Activated T-cell treated with anti-CD3 and anti-CD28 coated beads, Interleukin-2, amount 50 U/mL, for 24 hours (primary cell): ENCODE measurements around the gene HID1.
A peak's percentile ranks its signal among the peaks of the same experiment; 100 is the strongest.
"Not testable (repeated sequence)": the region's sequence is repeated elsewhere in the genome, so short reads cannot be mapped to it uniquely, and the experiment has no call there.

Experiments used
- DNase-seq: peaks from one replicate; pipeline ENCODE4 v3.0.0-alpha.2; 2020
- H3K27ac Mint-ChIP-seq: 2 replicates; pipeline ENCODE4 v1.8.0; 2020; ENCODE audit warnings: mild to moderate bottlenecking, mixed read lengths
- H3K27me3 Mint-ChIP-seq: 2 replicates; pipeline ENCODE4 v1.8.0; 2020; ENCODE audit warnings: mixed read lengths
- H3K36me3 Mint-ChIP-seq: 2 replicates; pipeline ENCODE4 v1.8.0; 2020; ENCODE audit warnings: low read depth, mixed read lengths
- H3K4me1 Mint-ChIP-seq: 2 replicates; pipeline ENCODE4 v1.8.0; 2020; ENCODE audit warnings: low read depth, mixed read lengths
- H3K4me3 Mint-ChIP-seq: 2 replicates; pipeline ENCODE4 v1.8.0; 2020; ENCODE audit warnings: mild to moderate bottlenecking, moderate library complexity, mixed read lengths
- H3K9me3 Mint-ChIP-seq: 2 replicates; pipeline ENCODE4 v1.8.0; 2020; ENCODE audit warnings: mixed read lengths

Gene HID1

GRCh38 chr17:74986206-74986576 lies 13.6 kb upstream of the HID1 start:
- peaks cover 26% of the 10 kb centered on the region for H3K4me1 Mint-ChIP-seq
- H3K27ac Mint-ChIP-seq = no peak overlapping the region
- no peaks in the 10 kb centered on the region for H3K9me3 Mint-ChIP-seq
- no peak for DNase-seq
- no peaks in the 10 kb centered on the region for H3K36me3 Mint-ChIP-seq
- no peak overlapping the region for H3K4me3 Mint-ChIP-seq
- peaks cover 28% of the 10 kb centered on the region for H3K27me3 Mint-ChIP-seq

- H3K4me3 Mint-ChIP-seq = peak overlapping the region; percentile 79
- H3K9me3 Mint-ChIP-seq, H3K27ac Mint-ChIP-seq, DNase-seq, H3K36me3 Mint-ChIP-seq: not testable (repeated sequence)
- H3K4me1 Mint-ChIP-seq = peaks cover 25% of the 10 kb centered on the region
- H3K27me3 Mint-ChIP-seq = peaks cover 20% of the 10 kb centered on the region
Measured at GRCh38 chr17:74982663-74983313, 10.2 kb upstream of the HID1 start.

DNA sequence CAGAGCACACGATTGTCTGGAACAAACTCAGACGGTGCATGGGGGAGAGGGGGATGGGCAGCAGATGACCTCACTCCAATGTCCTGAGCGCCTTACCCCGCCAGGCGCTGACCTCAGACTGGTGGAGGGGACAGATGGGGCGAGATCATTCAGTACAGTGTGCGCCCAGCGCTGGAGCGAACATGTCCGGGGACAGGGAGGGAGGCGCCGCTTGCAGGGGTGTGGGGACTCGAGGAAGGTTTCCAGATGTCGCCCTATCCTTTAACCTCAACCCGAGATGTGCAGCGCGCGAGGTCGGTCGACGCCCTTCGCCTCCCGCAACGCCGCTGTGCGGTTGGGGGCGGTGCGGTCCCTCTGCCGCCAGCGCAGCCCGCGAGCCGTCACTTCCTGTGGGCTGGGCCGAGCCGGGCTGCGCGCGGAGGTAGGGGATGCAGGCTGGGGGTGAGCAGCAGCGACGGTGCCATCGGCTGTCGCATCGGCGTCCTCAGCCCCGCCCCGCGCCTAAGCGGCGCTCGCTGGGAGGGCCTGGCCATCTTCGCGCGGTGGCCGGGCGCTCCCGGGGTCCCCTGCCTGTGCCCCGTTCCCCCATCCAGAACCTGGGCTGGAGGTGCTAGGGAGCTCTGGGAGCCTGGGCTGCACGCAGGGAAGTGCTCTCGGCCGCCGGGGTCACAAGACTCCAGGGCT lies 9.6 kb upstream of the HID1 start:
- Mint-ChIP-seq H3K4me1 (peaks cover 22% of the 10 kb centered on the region), H3K4me3 (peak overlapping the region; percentile 79), H3K9me3 (no peaks in the 10 kb centered on the region), H3K27ac (peak overlapping the region; percentile 74), H3K36me3 (no peaks in the 10 kb centered on the region), H3K27me3 (peaks cover 17% of the 10 kb centered on the region)
- DNase-seq = peak; percentile 84

- H3K4me3 Mint-ChIP-seq = peak overlapping the region; percentile 79
- peaks cover 10% of the 10 kb centered on the region for H3K27me3 Mint-ChIP-seq
- DNase-seq = no peak
- no peaks in the 10 kb centered on the region for H3K36me3 Mint-ChIP-seq
- peaks cover 16% of the 10 kb centered on the region for H3K4me1 Mint-ChIP-seq
- peak overlapping the region; percentile 74 for H3K27ac Mint-ChIP-seq
- no peaks in the 10 kb centered on the region for H3K9me3 Mint-ChIP-seq
Measured at GRCh38 chr17:74981318-74981978, 8.9 kb upstream of the HID1 start.

DNA sequence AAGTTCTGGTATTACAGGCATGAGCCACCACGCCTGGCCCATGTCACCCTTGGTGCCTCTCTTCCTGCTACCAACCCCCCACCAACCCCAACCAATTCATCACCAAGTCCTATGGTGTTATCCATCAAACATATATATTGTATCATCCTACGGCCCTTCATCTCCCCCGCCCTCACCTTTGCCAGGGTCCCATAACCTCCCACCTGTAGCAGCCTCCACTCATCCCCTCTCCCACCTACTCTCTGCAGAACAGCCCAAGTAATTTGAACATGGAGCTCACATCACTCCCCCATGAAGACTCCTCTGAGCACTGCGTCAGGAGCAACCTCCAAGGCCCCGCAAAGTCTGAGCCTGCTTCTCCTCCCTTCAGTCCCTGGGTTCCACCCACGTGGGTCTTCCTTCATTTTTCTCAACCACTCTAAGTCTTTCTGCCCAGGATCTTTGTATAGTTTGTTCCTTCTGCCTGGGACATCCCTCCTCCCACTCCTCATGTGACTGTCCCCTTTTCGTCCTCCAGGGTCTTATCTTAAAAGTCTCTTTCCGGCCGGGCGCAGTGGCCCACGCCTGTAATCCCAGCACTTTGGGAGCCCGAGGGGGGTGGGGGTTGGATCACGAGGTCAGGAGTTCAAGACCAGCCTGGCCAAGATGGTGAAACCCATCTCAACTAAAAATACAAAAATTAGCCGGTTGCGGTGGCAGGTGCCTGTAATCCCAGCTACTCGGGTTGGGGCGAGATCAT lies 7.0 kb upstream of the HID1 start:
- peaks cover 14% of the 10 kb centered on the region for H3K4me1 Mint-ChIP-seq
- H3K36me3 Mint-ChIP-seq = no peaks in the 10 kb centered on the region
- peaks cover 6% of the 10 kb centered on the region for H3K27me3 Mint-ChIP-seq
- H3K27ac Mint-ChIP-seq = no peak overlapping the region
- H3K9me3 Mint-ChIP-seq = no peaks in the 10 kb centered on the region
- H3K4me3 Mint-ChIP-seq = no peak overlapping the region
- no peak for DNase-seq

DNA sequence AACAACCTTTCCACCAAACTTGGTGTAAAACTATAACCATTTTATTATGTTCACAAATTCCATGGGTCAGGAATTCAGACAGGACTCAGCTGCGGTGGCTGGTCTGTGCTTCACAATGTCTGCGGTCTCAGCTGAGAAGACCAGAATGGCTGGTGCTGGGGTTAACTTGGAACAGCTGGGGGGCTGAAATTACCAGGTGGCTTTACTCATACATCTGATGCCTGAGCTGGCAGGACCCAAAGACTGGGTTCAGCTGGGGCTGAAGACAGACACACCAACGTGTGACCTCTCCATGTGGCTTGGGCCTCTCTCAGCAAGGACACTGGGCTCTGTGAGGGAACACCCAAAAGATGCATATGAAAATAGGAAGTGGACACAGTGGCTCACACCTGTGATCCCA lies 5.7 kb upstream of the HID1 start:
- peaks cover 15% of the 10 kb centered on the region for H3K27me3 Mint-ChIP-seq

GRCh38 chr17:74977802-74978201 lies 5.2 kb upstream of the HID1 start:
- Mint-ChIP-seq H3K27me3 (peaks cover 19% of the 10 kb centered on the region), H3K4me3 (no peak overlapping the region), H3K36me3 (no peaks in the 10 kb centered on the region), H3K4me1 (peaks cover 19% of the 10 kb centered on the region), H3K9me3 (no peaks in the 10 kb centered on the region), H3K27ac (no peak overlapping the region)
- no peak for DNase-seq

More for the DNA sequence above, 5.7 kb upstream of the HID1 start:
- Mint-ChIP-seq H3K9me3 (no peaks in the 10 kb centered on the region), H3K36me3 (no peaks in the 10 kb centered on the region), H3K27ac (no peak overlapping the region), H3K4me1 (peaks cover 14% of the 10 kb centered on the region), H3K4me3 (no peak overlapping the region)
- DNase-seq = no peak

DNA sequence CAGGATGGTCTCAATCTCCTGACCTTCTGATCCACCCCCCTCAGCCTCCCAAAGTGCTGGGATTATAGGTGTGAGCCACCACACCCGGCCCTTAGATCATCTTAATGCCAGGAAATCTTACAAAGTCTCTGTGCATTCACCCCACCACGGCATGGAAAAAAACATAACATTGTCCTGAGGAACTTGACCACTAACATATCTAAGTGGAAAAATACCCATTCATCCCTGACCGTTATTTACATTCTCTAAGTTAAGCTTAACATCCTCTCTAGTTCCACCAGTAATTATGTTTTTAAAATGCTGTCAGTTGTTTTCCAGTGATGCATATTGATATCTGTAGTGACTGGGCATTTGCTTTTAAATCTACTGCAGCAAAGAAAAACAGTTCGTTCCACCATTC lies 3.4 kb upstream of the HID1 start:
- H3K36me3 Mint-ChIP-seq = no peaks in the 10 kb centered on the region
- H3K4me3 Mint-ChIP-seq = no peak overlapping the region
- H3K9me3 Mint-ChIP-seq = no peaks in the 10 kb centered on the region
- peaks cover 9% of the 10 kb centered on the region for H3K4me1 Mint-ChIP-seq
- H3K27ac Mint-ChIP-seq = no peak overlapping the region
- DNase-seq = no peak
- H3K27me3 Mint-ChIP-seq = peaks cover 18% of the 10 kb centered on the region

GRCh38 chr17:74972973-74973328 lies 392 bp upstream of the HID1 start:
- no peak for DNase-seq
- H3K4me1 Mint-ChIP-seq = peaks cover 9% of the 10 kb centered on the region
- peak overlapping the region; percentile 67 for H3K4me3 Mint-ChIP-seq
- no peaks in the 10 kb centered on the region for H3K9me3 Mint-ChIP-seq
- H3K36me3 Mint-ChIP-seq = no peaks in the 10 kb centered on the region
- no peak overlapping the region for H3K27ac Mint-ChIP-seq
- peaks cover 18% of the 10 kb centered on the region for H3K27me3 Mint-ChIP-seq

DNA sequence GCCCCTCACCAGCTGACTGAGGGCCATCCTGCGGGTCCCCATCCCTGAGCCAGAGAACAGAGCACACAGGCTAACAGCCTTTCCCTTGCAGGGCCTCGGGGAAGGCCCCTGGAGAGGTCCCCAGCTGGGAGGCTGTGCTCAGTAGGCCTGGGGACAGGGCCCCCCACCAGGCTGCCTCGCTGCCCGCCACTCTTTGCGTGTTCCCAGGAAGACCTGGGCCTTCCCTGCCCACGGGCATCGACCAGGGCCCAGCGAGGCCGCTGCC lies 785 bp downstream of the HID1 start:
- no peak overlapping the region for H3K27ac Mint-ChIP-seq
- H3K36me3 Mint-ChIP-seq = no peaks in the 10 kb centered on the region
- peaks cover 9% of the 10 kb centered on the region for H3K4me1 Mint-ChIP-seq
- peak overlapping the region; percentile 67 for H3K4me3 Mint-ChIP-seq
- no peaks in the 10 kb centered on the region for H3K9me3 Mint-ChIP-seq
- DNase-seq = no peak
- peaks cover 18% of the 10 kb centered on the region for H3K27me3 Mint-ChIP-seq

DNA sequence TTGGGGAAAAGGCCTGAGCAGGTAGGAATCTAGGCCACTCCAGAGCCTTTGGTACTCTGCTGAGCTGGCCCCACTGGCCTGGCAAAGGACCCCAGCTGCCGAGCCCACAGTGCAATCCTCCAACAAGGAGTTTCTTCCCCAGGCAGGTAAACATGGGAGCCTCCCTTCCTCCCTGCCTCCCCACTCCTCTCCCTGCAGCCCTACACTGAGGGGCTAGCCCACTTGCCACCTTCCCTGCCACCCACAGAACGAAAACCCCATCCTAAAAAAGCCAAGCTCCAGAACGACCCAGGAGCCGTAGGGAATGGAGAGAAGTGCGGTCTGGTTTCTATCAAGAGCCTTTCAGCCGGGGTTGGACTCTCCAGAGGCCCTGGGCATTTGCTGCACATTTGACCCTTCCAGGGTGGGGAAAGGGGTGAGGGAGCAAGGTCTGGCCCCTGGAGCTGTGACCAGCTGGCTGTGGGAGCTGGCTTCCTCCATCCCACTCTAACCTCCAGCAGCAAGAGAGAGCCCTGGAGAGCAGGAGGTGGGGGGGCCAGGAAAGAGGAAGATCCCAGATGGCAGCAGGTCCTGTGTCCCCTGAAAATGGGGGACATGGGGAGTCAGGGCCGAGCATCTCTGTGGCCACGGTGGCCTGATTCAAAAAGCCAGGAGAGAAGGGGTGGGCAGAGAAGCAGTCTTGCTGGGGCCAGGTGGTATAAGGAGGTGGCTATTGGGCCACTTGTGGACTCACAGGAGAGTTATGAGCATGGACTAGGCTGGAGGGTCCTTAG lies 1.3 kb downstream of the HID1 start:
- no peak for DNase-seq
- no peaks in the 10 kb centered on the region for H3K9me3 Mint-ChIP-seq
- H3K4me3 Mint-ChIP-seq = peak overlapping the region; percentile 67
- H3K27me3 Mint-ChIP-seq = peaks cover 18% of the 10 kb centered on the region
- no peaks in the 10 kb centered on the region for H3K36me3 Mint-ChIP-seq
- H3K4me1 Mint-ChIP-seq = peaks cover 9% of the 10 kb centered on the region
- H3K27ac Mint-ChIP-seq = no peak overlapping the region

DNA sequence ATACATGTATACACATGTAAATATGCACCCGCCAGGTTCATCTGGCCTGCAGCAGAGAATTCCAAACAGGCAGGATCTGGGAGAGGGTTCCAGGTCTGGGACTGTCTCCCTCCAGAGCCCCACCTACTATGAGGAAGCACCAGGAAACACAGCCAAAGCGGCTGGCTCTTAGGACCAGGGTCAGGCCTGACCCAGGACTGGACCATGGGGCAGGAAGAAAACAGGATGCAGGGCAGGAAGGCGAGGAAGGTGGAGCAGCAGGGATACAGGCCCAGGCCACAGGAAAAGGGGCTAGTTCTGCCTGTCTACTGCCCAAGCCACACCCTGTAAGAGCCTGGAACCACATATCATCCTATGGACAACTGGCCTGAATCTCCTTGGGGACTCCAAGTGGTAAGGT lies 2.2 kb downstream of the HID1 start:
- no peaks in the 10 kb centered on the region for H3K36me3 Mint-ChIP-seq
- H3K4me1 Mint-ChIP-seq = peaks cover 9% of the 10 kb centered on the region
- no peak overlapping the region for H3K4me3 Mint-ChIP-seq
- no peak overlapping the region for H3K27ac Mint-ChIP-seq
- H3K9me3 Mint-ChIP-seq = no peaks in the 10 kb centered on the region
- H3K27me3 Mint-ChIP-seq = peaks cover 18% of the 10 kb centered on the region
- DNase-seq = no peak

DNA sequence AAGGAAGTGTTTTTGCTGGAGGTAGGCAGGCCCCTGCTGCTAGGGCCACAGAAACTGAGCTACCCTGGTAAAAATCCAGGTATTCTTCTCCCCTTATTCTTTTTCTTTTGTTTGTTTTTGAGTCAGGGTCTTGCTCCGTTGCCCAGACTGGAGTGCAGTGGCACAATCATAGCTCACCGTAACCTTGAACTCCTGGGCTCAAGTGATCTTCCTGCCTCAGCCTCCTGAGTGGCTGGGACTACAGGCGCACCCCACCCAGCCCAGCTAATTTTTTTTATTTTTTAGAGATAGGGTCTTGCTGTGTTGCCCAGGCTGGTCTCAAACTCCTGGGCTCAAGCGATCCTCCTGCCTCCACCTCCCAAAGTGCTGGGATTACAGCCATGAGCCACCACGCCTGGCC lies 3.1 kb downstream of the HID1 start:
- not testable (repeated sequence) for H3K4me1 Mint-ChIP-seq, H3K36me3 Mint-ChIP-seq, H3K4me3 Mint-ChIP-seq, H3K9me3 Mint-ChIP-seq, H3K27ac Mint-ChIP-seq, DNase-seq
- H3K27me3 Mint-ChIP-seq = peaks cover 14% of the 10 kb centered on the region

DNA sequence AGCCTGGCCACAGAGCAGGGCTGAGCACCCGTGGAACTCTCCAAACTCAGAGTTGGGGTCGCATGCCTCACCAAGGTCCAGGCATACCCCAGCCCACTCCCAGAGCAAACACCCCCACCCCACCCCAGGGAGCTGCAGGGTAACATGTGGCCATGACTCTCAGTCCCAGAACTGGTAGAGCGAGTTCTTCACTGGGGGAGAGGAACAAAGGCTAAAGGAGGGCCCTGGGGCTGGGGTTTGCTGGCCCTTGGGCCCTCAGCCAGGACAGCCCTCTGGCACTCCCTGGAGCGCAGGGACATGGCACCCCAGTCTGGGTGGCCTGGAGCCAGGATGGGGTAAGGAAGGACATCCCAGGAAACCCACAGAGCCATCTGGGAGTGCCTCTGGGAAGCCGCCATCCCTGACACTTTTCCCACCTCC lies 4.2 kb downstream of the HID1 start:
- no peaks in the 10 kb centered on the region for H3K36me3 Mint-ChIP-seq
- H3K27ac Mint-ChIP-seq = no peak overlapping the region
- peaks cover 9% of the 10 kb centered on the region for H3K4me1 Mint-ChIP-seq
- no peaks in the 10 kb centered on the region for H3K9me3 Mint-ChIP-seq
- no peak overlapping the region for H3K4me3 Mint-ChIP-seq
- peaks cover 7% of the 10 kb centered on the region for H3K27me3 Mint-ChIP-seq
- no peak for DNase-seq
